HepG2 (cell line): ENCODE measurements around the gene UNC79. TPM values are rescaled to one million over a fixed set of nuclear protein-coding genes. Genes with fewer than 3 reads are reported as not detected.
"Not testable (repeated sequence)": the region's sequence is repeated elsewhere in the genome, so short reads cannot be mapped to it uniquely, and the experiment has no call there.

ENCODE experiments used
- ATAC-seq: fragments of 200-7000 bp; cut with Tn5 transposase; 3 replicates; pipeline ENCODE4 v1.9.1; 2020; ENCODE audit warnings: mild to moderate bottlenecking, moderate library complexity
- BruUV-seq: library from RNA; stranded (reverse); fragments of 400-500 nt; replicated peaks from 2 replicates; lab custom pipeline; 2021; lab: Mats Ljungman, UMichigan
- CTCF ChIA-PET: fragments of 300-600 bp; formaldehyde crosslinking; extraction: SDS; loops from one replicate; lab custom pipeline; 2021; ENCODE audit warnings: low total read pairs, inconsistent platforms, low intra/inter-chr PET ratio; lab: Yijun Ruan, JAX
- POLR2A ChIA-PET: fragments of 350-600 bp; sonication (Branson Sonifier 250); formaldehyde crosslinking; loops from one replicate; lab custom pipeline; 2020; ENCODE audit warnings: antibody characterized with exemption, inconsistent platforms; lab: Yijun Ruan, JAX
- DNase-seq: peaks from one replicate; pipeline ENCODE4 v3.0.0-alpha.2; 2015; ENCODE audit warnings: low spot score
- FAIRE-seq: peaks from 3 replicates; lab custom pipeline; 2011; peaks lifted over from hg19 to GRCh38; lab: Jason Lieb, UNC
- H2AFZ ChIP-seq: one replicate; pipeline ENCODE4 v1.6.1; 2011; ENCODE audit warnings: low read length, inconsistent platforms
- H3K27ac ChIP-seq: fragments of 300-600 bp; 3 replicates; pipeline ENCODE4 v1.8.0; 2011; ENCODE audit warnings: mixed run types, mild to moderate bottlenecking, mixed read lengths, low read length, inconsistent platforms; ENCODE audit not compliant: insufficient read depth; ENCODE audit errors: extremely low read length
- H3K27me3 ChIP-seq, 2 experiments: fragments of 200-600 bp in 1 of 2; 2 replicates in 1 of 2; 3 replicates in 1 of 2; pipeline versions ENCODE4 v1.6.0 to v1.8.0; 2011; ENCODE audit warnings: low read length in 2 of 2, mild to moderate bottlenecking in 2 of 2, moderate library complexity in 2 of 2, inconsistent platforms in 1 of 2; ENCODE audit not compliant: insufficient read depth in 2 of 2, control insufficient read depth in 1 of 2
- H3K36me3 ChIP-seq, 2 experiments: fragments of 200-600 bp in 1 of 2; replicated peaks in 1 of 2; 2 replicates in 1 of 2; 3 replicates in 1 of 2; pipeline versions ENCODE4 v1.5.1 to v1.8.0; 2011; ENCODE audit warnings: low read length in 2 of 2, inconsistent platforms in 1 of 2; ENCODE audit not compliant: insufficient read depth in 2 of 2, control insufficient read depth in 1 of 2
- H3K4me1 ChIP-seq: 2 replicates; pipeline ENCODE4 v1.5.1; 2012; ENCODE audit warnings: low read length, inconsistent platforms; ENCODE audit not compliant: insufficient read depth
- H3K4me2 ChIP-seq: 2 replicates; pipeline ENCODE4 v1.6.0; 2011; ENCODE audit warnings: low read depth, low read length, inconsistent platforms
- H3K4me3 ChIP-seq, 3 experiments: fragments of 200-600 bp in 1 of 3; sonication (generic), shearing (Covaris generic) in 1 of 3; replicated peaks in 1 of 3; 2 replicates each; pipeline ENCODE4 v1.5.1; 2011 to 2016; ENCODE audit warnings: low read length in 3 of 3, inconsistent platforms in 2 of 3, low read depth in 2 of 3, mild to moderate bottlenecking in 2 of 3, control low read depth in 1 of 3, mixed read lengths in 1 of 3; ENCODE audit not compliant: insufficient read depth in 1 of 3
- H3K79me2 ChIP-seq: one replicate; pipeline ENCODE4 v1.6.1; 2011; ENCODE audit warnings: low read length, inconsistent platforms; ENCODE audit not compliant: insufficient read depth
- H3K9ac ChIP-seq: 2 replicates; pipeline ENCODE4 v1.6.0; 2011; ENCODE audit warnings: mild to moderate bottlenecking, low read depth, low read length, inconsistent platforms; ENCODE audit not compliant: insufficient read depth
- H3K9me3 ChIP-seq: 2 replicates; pipeline ENCODE4 v1.5.1; 2012; ENCODE audit warnings: mild to moderate bottlenecking, low read length
- H4K20me1 ChIP-seq: 2 replicates; pipeline ENCODE4 v1.6.0; 2011; ENCODE audit warnings: inconsistent platforms, mild to moderate bottlenecking, low read length, moderate library complexity; ENCODE audit not compliant: insufficient read depth
- REPIN1 ChIP-seq: sonication (generic); formaldehyde crosslinking; IDR thresholded peaks from 2 replicates; pipeline ENCODE4 v1.8.0; 2022; ENCODE audit warnings: missing genetic modification reagents, low read depth, mild to moderate bottlenecking, borderline replicate concordance
- SIX4 ChIP-seq: sonication (generic); formaldehyde crosslinking; IDR thresholded peaks from 2 replicates; pipeline ENCODE4 v1.4.0; 2020; ENCODE audit warnings: missing genetic modification reagents
- ZNF616 ChIP-seq: sonication (generic); formaldehyde crosslinking; IDR thresholded peaks from 2 replicates; pipeline ENCODE4 v1.5.0; 2020; ENCODE audit warnings: low read depth, mild to moderate bottlenecking, missing genetic modification reagents
- WGBS: methylation state at CpG from one replicate; pipeline ENCODE4 v1.1.6; 2017; ENCODE audit warnings: low lambda C conversion rate; 5-methylcytosine and 5-hydroxymethylcytosine counted together
- in situ Hi-C: cut with HindIII; loops from 2 replicates; pipeline ENCODE4 v1.10.0; 2017; ENCODE audit warnings: low pct_unique_long_range_greater_than_20kb; ENCODE audit not compliant: extremely low pct_ligation_motif_present
- intact Hi-C: fragments of 100-400 bp; cut with micrococcal nuclease; formaldehyde crosslinking; loops from one replicate; pipeline ENCODE4 v1.10.0; 2022; ENCODE audit not compliant: unreplicated experiment
- polyA plus RNA-seq, 8 experiments: library from polyadenylated mRNA; depleted of rRNA in 3 of 8; stranded (reverse) in 7 of 8; unstranded in 1 of 8; fragments of >200 nt; fragmentation: Illumina TruSeq in 4 of 8; extraction: Trizol in 4 of 8; gene quantifications; 2 replicates each; pipeline versions ENCODE4 v1.2.1 to v1.2.3, GENCODE V29; 2011 to 2016; ENCODE audit warnings: low read depth in 4 of 8, missing spikeins in 1 of 8, mixed read lengths in 1 of 8; ENCODE audit not compliant: insufficient read depth in 1 of 8
- total RNA-seq, 5 experiments: library from RNA; depleted of rRNA; stranded (reverse); fragments of >200 nt; fragmentation: Illumina TruSeq; extraction: Trizol; gene quantifications; 2 replicates each; pipeline ENCODE4 v1.2.3, GENCODE V29; 2016; ENCODE audit warnings: low read depth in 1 of 5

Gene UNC79
- total and polyA plus RNA-seq, 2 of the 13 experiments (the other 11 are each of a cell fraction or from before 2014, with no cell fraction given): under 0.01 TPM; not detected in 1

DNA sequence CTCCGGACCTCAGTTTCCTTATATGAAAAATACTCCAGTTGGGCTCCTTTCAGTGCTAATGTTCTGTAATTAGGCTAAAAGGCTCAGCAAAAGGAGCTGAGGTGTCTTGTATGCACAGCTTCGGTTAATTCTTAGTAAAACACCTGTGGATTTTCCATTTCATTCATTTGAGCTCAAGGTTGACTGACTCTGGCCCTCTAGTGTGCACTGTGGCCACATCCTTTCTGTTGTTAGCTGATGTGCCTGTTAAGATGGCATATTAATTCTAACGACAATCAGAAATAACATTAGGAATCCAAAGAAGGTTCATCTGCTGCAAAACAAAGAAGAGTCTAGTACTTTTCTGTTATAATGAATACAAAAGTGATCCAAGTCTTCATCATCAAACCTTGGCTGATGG is 45.6 kb downstream of the UNC79 start:
- Histone ChIP-seq H4K20me1 (no peaks in the 10 kb centered on the region), H3K4me2 (no peak overlapping the region), H3K79me2 (no peaks in the 10 kb centered on the region), H3K4me3 (no peak overlapping the region), H3K9me3 (no peaks in the 10 kb centered on the region), H3K36me3 (no peaks in the 10 kb centered on the region), H3K4me1 (no peaks in the 10 kb centered on the region), H3K27me3 (no peaks in the 10 kb centered on the region; a peak in 1 of 5 replicates), H3K9ac (no peak overlapping the region), H3K27ac (no peak overlapping the region), H2AFZ (no peak overlapping the region)
- BruUV-seq: no TSS peak
- POLR2A ChIA-PET: no interaction called here
- DNase-seq (no peak), FAIRE-seq (no peak), ATAC-seq (no peak)
- CTCF ChIA-PET: no interaction called here
- intact Hi-C loops: no loop called here
- TF ChIP-seq ZNF616 (CRISPR knock-in tag) (no peak), REPIN1 (CRISPR knock-in tag) (no peak), SIX4 (CRISPR knock-in tag) (no peak)
- in situ Hi-C loops: no loop called here
- WGBS: 13% methylated on average over 3 of the region's 3 CpGs

GRCh38 chr14:93479074-93479473 is 48.3 kb downstream of the UNC79 start:
- H3K4me1 ChIP-seq, H3K27me3 ChIP-seq, H3K4me3 ChIP-seq, in situ Hi-C loops, CTCF ChIA-PET, H2AFZ ChIP-seq, H3K79me2 ChIP-seq, H3K36me3 ChIP-seq, intact Hi-C loops, BruUV-seq, H3K9me3 ChIP-seq, FAIRE-seq, H3K4me2 ChIP-seq, ATAC-seq, H3K27ac ChIP-seq, POLR2A ChIA-PET, DNase-seq, H4K20me1 ChIP-seq, H3K9ac ChIP-seq: not testable (repeated sequence)
- 0% methylated on average over 2 of the region's 2 CpGs for WGBS
